ENCODE data around the gene C14orf180.

DNA sequence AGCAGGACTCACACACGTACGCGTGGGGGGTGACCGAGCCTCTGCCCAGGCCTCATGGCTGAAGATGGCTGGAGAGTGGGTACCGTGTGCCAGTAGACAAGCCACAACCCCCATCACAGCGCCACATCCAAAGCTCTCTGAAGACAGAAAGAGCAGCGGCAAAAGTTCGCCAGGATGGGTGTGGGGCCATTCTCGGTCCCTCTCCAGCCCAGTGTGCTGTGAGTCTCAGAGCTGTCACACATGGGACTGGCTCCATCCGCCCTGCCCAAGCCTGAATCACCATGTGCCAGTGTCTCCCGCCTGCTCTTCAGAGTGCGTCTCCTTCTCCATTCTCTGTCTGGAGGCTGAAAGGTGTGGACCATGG, 19.3 kb downstream of the C14orf180 start:
- TF ChIP-seq CTCF (IDR thresholded peaks at IDR 0.05) (no peak), POLR2A (IDR thresholded peaks at IDR 0.05) (no peak), POLR2AphosphoS5 (IDR thresholded peaks at IDR 0.05; ENCODE audit: insufficient read depth in 1 of 2, low read depth in 1 of 2) (no peak)
